GM18498 (cell line): Measurements from ENCODE around the gene JPT2.

Experiments used
- ATAC-seq: cut with Tn5 transposase; IDR thresholded peaks from one replicate; pipeline ENCODE4 v1.9.1; 2021; ENCODE audit warnings: mild to moderate bottlenecking, moderate library complexity; ENCODE audit not compliant: unreplicated experiment

Gene JPT2

GRCh38 chr16:1673424-1674151 lies 4.5 kb upstream of the JPT2 start:
- ATAC-seq, result no peak

GRCh38 chr16:1674306-1674705 lies 3.8 kb upstream of the JPT2 start:
- ATAC-seq, result no peak

GRCh38 chr16:1674751-1675664 lies 3.1 kb upstream of the JPT2 start:
- no peak for ATAC-seq

- ATAC-seq, result no peak
These were observed 1.4 kb upstream of the JPT2 start for GRCh38 chr16:1676661-1677060.

GRCh38 chr16:1677339-1677738 lies 740 bp upstream of the JPT2 start:
- ATAC-seq, result no peak

GRCh38 chr16:1678500-1679098 lies 520 bp downstream of the JPT2 start:
- peak; percentile 18 for ATAC-seq

- no peak for ATAC-seq
These were observed 2.3 kb downstream of the JPT2 start for GRCh38 chr16:1680361-1680760.

- ATAC-seq, result no peak
These were observed 3.0 kb downstream of the JPT2 start for GRCh38 chr16:1681032-1681431.

- ATAC-seq, result no peak
These were observed 9.6 kb downstream of the JPT2 start for GRCh38 chr16:1687427-1688316.

- ATAC-seq, result no peak
These were observed 10.9 kb downstream of the JPT2 start for GRCh38 chr16:1688807-1689560.

GRCh38 chr16:1689853-1690252 lies 11.8 kb downstream of the JPT2 start:
- ATAC-seq, result no peak

GRCh38 chr16:1690810-1691209 lies 12.7 kb downstream of the JPT2 start:
- no peak for ATAC-seq

GRCh38 chr16:1691276-1691675 lies 13.2 kb downstream of the JPT2 start:
- no peak for ATAC-seq

GRCh38 chr16:1691956-1692355 lies 13.9 kb downstream of the JPT2 start:
- ATAC-seq, result no peak

- no peak for ATAC-seq
These were observed 18.8 kb downstream of the JPT2 start for GRCh38 chr16:1696863-1697262.

- ATAC-seq, result no peak
These were observed 20.6 kb downstream of the JPT2 start for GRCh38 chr16:1698680-1699079.

- ATAC-seq, result no peak
These were observed 22.2 kb downstream of the JPT2 start for GRCh38 chr16:1700246-1700645.

- no peak for ATAC-seq
These were observed 23.3 kb downstream of the JPT2 start for GRCh38 chr16:1701216-1701878.

GRCh38 chr16:1705324-1705687 lies 27.2 kb downstream of the JPT2 start:
- ATAC-seq, result peak; percentile 2
